CD14-positive monocyte (primary cell): ENCODE data around the gene CENPK. TPM values are rescaled to one million over a fixed set of nuclear protein-coding genes. Genes with fewer than 3 reads are reported as not detected.
"Not testable (repeated sequence)": the region's sequence is repeated elsewhere in the genome, so short reads cannot be mapped to it uniquely, and the experiment has no call there.

Experiments
- DNase-seq, 3 donors: peaks; one replicate each; pipeline ENCODE4 v3.0.0-alpha.2; 2011 to 2022
- H2AFZ ChIP-seq: 2 replicates; pipeline ENCODE4 v1.6.0; 2012; ENCODE audit warnings: mild to moderate bottlenecking, low read depth, low read length, inconsistent platforms; ENCODE audit not compliant: insufficient read depth, poor library complexity, severe bottlenecking
- H3K27ac ChIP-seq, 2 donors: 1 replicate in 1 of 2; 2 replicates in 1 of 2; pipeline ENCODE4 v1.5.1; 2012 to 2013; ENCODE audit warnings: low read length in 2 of 2, control low read depth in 1 of 2, inconsistent platforms in 1 of 2, low read depth in 1 of 2, mild to moderate bottlenecking in 1 of 2
- H3K27me3 ChIP-seq, 2 donors: one replicate each; pipeline versions ENCODE4 v1.6.0 to v1.6.1; 2011 to 2013; ENCODE audit warnings: low read length in 2 of 2; ENCODE audit not compliant: control insufficient read depth in 2 of 2, insufficient read depth in 2 of 2
- H3K36me3 ChIP-seq, 2 donors: replicated peaks in 1 of 2; 1 replicate in 1 of 2; 2 replicates in 1 of 2; pipeline versions ENCODE4 v1.5.1 to v1.6.1; 2012 to 2013; ENCODE audit warnings: low read length in 2 of 2, control low read depth in 1 of 2, inconsistent platforms in 1 of 2, mild to moderate bottlenecking in 1 of 2; ENCODE audit not compliant: insufficient read depth in 2 of 2, control insufficient read depth in 1 of 2
- H3K4me1 ChIP-seq, 2 donors: 1 replicate in 1 of 2; 2 replicates in 1 of 2; pipeline versions ENCODE4 v1.5.1 to v1.6.1; 2012 to 2013; ENCODE audit warnings: low read length in 2 of 2, control low read depth in 1 of 2, inconsistent platforms in 1 of 2, mild to moderate bottlenecking in 1 of 2, moderate library complexity in 1 of 2; ENCODE audit not compliant: insufficient read depth in 2 of 2, control insufficient read depth in 1 of 2
- H3K4me2 ChIP-seq: replicated peaks from 2 replicates; pipeline ENCODE3; 2012; ENCODE audit warnings: low read length, moderate library complexity, mild to moderate bottlenecking; ENCODE audit not compliant: poor library complexity, severe bottlenecking; ENCODE audit errors: extremely low read depth
- H3K4me3 ChIP-seq, 3 experiments: fragments of 200-600 bp in 1 of 3; sonication (generic) in 1 of 3; replicated peaks in 1 of 3; 1 replicate in 2 of 3; 2 replicates in 1 of 3; pipeline ENCODE4 v1.5.1; 2011 to 2013; ENCODE audit warnings: low read length in 3 of 3, mild to moderate bottlenecking in 3 of 3, control low read depth in 2 of 3, low read depth in 2 of 3, inconsistent platforms in 1 of 3, moderate library complexity in 1 of 3
- H3K79me2 ChIP-seq: 2 replicates; pipeline ENCODE4 v1.6.0; 2012; ENCODE audit warnings: mild to moderate bottlenecking, control low read depth, inconsistent platforms, low read length, moderate library complexity; ENCODE audit not compliant: insufficient read depth
- H3K9ac ChIP-seq: 2 replicates; pipeline ENCODE4 v1.6.0; 2017; ENCODE audit warnings: low read length, mild to moderate bottlenecking; ENCODE audit not compliant: insufficient read depth, poor library complexity, severe bottlenecking
- H3K9me3 ChIP-seq, 2 donors: replicated peaks in 1 of 2; 1 replicate in 1 of 2; 2 replicates in 1 of 2; pipeline versions ENCODE4 v1.5.1 to v1.6.1; 2012 to 2013; ENCODE audit warnings: low read length in 2 of 2, control low read depth in 1 of 2; ENCODE audit not compliant: control insufficient read depth in 1 of 2, insufficient read depth in 1 of 2
- H4K20me1 ChIP-seq: 2 replicates; pipeline ENCODE4 v1.6.0; 2012; ENCODE audit warnings: mild to moderate bottlenecking, low read length, control low read depth, moderate library complexity; ENCODE audit not compliant: insufficient read depth
- H3K27ac Mint-ChIP-seq, 7 donors: one replicate each; pipeline ENCODE4 v1.8.0; 2020; ENCODE audit warnings: mild to moderate bottlenecking in 7 of 7, mixed read lengths in 7 of 7, moderate library complexity in 6 of 7, inconsistent platforms in 2 of 7
- H3K27me3 Mint-ChIP-seq, 3 donors: one replicate each; pipeline ENCODE4 v1.8.0; 2021 to 2022; ENCODE audit warnings: low read depth in 3 of 3, mild to moderate bottlenecking in 3 of 3, mixed read lengths in 3 of 3, moderate library complexity in 3 of 3, inconsistent platforms in 1 of 3
- H3K36me3 Mint-ChIP-seq, 2 donors: one replicate each; pipeline ENCODE4 v1.8.0; 2020; ENCODE audit warnings: mixed read lengths in 2 of 2, inconsistent platforms in 1 of 2, mild to moderate bottlenecking in 1 of 2
- H3K4me1 Mint-ChIP-seq: one replicate; pipeline ENCODE4 v1.8.0; 2020; ENCODE audit warnings: mild to moderate bottlenecking, mixed read lengths
- H3K4me3 Mint-ChIP-seq, 2 donors: one replicate each; pipeline ENCODE4 v1.8.0; 2020; ENCODE audit warnings: mild to moderate bottlenecking in 2 of 2, mixed read lengths in 2 of 2, moderate library complexity in 1 of 2
- H3K9me3 Mint-ChIP-seq, 7 donors: one replicate each; pipeline ENCODE4 v1.8.0; 2020 to 2022; ENCODE audit warnings: mixed read lengths in 7 of 7, mild to moderate bottlenecking in 6 of 7, moderate library complexity in 6 of 7, inconsistent platforms in 2 of 7
- CTCF ChIP-seq: fragments of 200-600 bp; IDR thresholded peaks from one replicate; pipeline ENCODE4 v1.8.0; 2022; ENCODE audit warnings: antibody characterized with exemption, mild to moderate bottlenecking
- WGBS: methylation state at CpG from one replicate; pipeline ENCODE4 v1.1.5; 2013; ENCODE audit warnings: missing lambda C conversion rate; ENCODE audit not compliant: insufficient coverage; 5-methylcytosine and 5-hydroxymethylcytosine counted together
- intact Hi-C, 2 donors: fragments of 100-400 bp; cut with micrococcal nuclease; formaldehyde crosslinking; loops; one replicate each; pipeline versions ENCODE4 v1.15.0 to v1.15.1; 2023
- polyA plus RNA-seq, 3 donors: library from polyadenylated mRNA; depleted of rRNA in 1 of 3; unstranded in 2 of 3; stranded (reverse) in 1 of 3; fragments of 300-500 nt in 2 of 3; fragments of >200 nt in 1 of 3; fragmentation: Illumina TruSeq in 2 of 3; gene quantifications; 1 replicate in 2 of 3; 2 replicates in 1 of 3; pipeline ENCODE4 v1.2.3, GENCODE V29; 2012 to 2021

The CENPK gene
- polyA plus RNA-seq, 3 donors: 0.27 to 1.8 (median 0.83) TPM

GRCh38 chr5:65488038-65488687 is 74.8 kb downstream of the CENPK start:
- not testable (repeated sequence) for H2AFZ ChIP-seq, H3K4me2 ChIP-seq, H3K4me1 Mint-ChIP-seq, H3K27me3 Mint-ChIP-seq, H3K27ac Mint-ChIP-seq, H3K9me3 Mint-ChIP-seq, H3K36me3 Mint-ChIP-seq, H4K20me1 ChIP-seq, H3K9me3 ChIP-seq, H3K27me3 ChIP-seq, DNase-seq, H3K79me2 ChIP-seq, H3K4me3 Mint-ChIP-seq, H3K36me3 ChIP-seq, H3K27ac ChIP-seq, H3K4me3 ChIP-seq, H3K4me1 ChIP-seq, H3K9ac ChIP-seq
- TF ChIP-seq CTCF: peak; percentile 31
- intact Hi-C loops: loop anchor here in 1 of 2 donors (10.0 kb wide), 2 partner anchors 383 to 673 kb away; no protein-coding TSS in a partner anchor
- 100% methylated on average over 1 of the region's 7 CpGs for WGBS

- intact Hi-C loops: loop anchor here in 1 of 2 donors (10.0 kb wide), 2 partner anchors 382 to 672 kb away; no protein-coding TSS in a partner anchor
- not testable (repeated sequence) for H3K4me1 ChIP-seq, H3K27me3 ChIP-seq, H3K36me3 ChIP-seq, H3K9ac ChIP-seq, H3K4me3 ChIP-seq, H3K27ac Mint-ChIP-seq, H4K20me1 ChIP-seq, H3K27me3 Mint-ChIP-seq, H3K9me3 Mint-ChIP-seq, H3K4me2 ChIP-seq, H3K9me3 ChIP-seq, H3K79me2 ChIP-seq, H3K27ac ChIP-seq, H3K4me3 Mint-ChIP-seq, H2AFZ ChIP-seq, H3K4me1 Mint-ChIP-seq, H3K36me3 Mint-ChIP-seq, DNase-seq
- WGBS: 100% methylated on average over 2 of the region's 2 CpGs
Measured at GRCh38 chr5:65486803-65487202, 76.2 kb downstream of the CENPK start.
